ENCODE measurements around the gene RNF126. TPM values are rescaled to one million over a fixed set of nuclear protein-coding genes. Genes with fewer than 3 reads are reported as not detected.
A peak's percentile ranks its signal among the peaks of the same experiment; 100 is the strongest.
"Not testable (repeated sequence)": the region's sequence is repeated elsewhere in the genome, so short reads cannot be mapped to it uniquely, and the experiment has no call there.

Gene RNF126
- total RNA-seq, 4 donors from 2014 or later = 72.3 to 148 (median 129) TPM

DNA sequence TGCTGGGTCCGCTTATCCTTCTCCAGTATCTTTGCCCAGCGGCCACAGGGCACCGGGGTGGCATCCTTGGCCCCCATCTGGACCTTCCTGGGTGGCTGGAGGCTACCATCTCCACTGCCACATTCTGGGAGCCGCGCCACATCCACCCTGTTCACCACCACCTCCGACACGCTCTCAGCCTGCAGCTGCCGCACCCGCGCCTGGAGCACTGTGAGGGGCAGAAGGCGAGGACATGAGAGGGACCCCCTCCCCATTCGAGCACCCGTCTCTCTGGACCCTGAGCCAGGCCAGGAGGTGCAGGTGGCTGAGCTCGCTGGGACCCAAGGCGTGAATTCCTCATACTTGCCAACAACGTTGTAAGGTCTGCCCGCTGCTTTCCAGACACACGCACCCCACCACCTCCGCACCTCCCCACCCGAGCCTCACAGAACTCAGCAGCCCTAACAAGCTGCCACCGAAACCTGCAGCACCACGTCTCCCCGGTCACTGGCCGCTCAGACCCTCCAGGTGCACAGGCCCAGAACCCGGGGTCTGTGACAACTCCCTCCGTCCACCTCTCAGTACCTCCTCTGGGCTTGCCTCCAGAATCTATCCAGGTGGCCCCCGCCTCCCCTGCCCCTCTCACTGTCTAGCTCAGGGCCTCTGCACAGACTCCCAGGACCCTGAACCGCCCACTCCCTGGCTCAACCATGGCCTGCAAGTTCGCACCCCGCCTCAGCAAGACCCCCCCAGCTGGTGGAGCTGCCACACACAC lies 32.9 kb downstream of the RNF126 start:
- no peak for ATAC-seq
- peaks cover 10 to 25% of the 10 kb centered on the region in 2 donors for H3K4me1 ChIP-seq
- in situ Hi-C loops (cut with MboI; ENCODE audit: low sequenced_read_pairs in 4 of 4) (no loop called here), intact Hi-C loops (cut with DNase I; ENCODE audit: low total_unique reads) (loop anchor here (5.0 kb wide), 2 partner anchors 123 to 167 kb away; partner anchors contain the start of genes PTBP1 and TPGS1)
- DNase-seq = no peak
- no peak overlapping the region for H3K4me3 ChIP-seq
- no peaks in the 10 kb centered on the region for H3K27me3 ChIP-seq
- peaks cover 0 to 36% of the 10 kb centered on the region in 2 donors for H3K36me3 ChIP-seq
- no peak overlapping the region for H3K27ac ChIP-seq
- TF ChIP-seq, protein P1, sequence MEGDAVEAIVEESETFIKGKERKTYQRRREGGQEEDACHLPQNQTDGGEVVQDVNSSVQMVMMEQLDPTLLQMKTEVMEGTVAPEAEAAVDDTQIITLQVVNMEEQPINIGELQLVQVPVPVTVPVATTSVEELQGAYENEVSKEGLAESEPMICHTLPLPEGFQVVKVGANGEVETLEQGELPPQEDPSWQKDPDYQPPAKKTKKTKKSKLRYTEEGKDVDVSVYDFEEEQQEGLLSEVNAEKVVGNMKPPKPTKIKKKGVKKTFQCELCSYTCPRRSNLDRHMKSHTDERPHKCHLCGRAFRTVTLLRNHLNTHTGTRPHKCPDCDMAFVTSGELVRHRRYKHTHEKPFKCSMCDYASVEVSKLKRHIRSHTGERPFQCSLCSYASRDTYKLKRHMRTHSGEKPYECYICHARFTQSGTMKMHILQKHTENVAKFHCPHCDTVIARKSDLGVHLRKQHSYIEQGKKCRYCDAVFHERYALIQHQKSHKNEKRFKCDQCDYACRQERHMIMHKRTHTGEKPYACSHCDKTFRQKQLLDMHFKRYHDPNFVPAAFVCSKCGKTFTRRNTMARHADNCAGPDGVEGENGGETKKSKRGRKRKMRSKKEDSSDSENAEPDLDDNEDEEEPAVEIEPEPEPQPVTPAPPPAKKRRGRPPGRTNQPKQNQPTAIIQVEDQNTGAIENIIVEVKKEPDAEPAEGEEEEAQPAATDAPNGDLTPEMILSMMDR (IDR thresholded peaks at IDR 0.05 in 4 of 5, conservative IDR thresholded peaks at IDR 0.05 in 1 of 5) = no peak
- TF ChIP-seq POLR2A (IDR thresholded peaks at IDR 0.05) = no peak
- H3K9me3 ChIP-seq = no peaks in the 10 kb centered on the region

DNA sequence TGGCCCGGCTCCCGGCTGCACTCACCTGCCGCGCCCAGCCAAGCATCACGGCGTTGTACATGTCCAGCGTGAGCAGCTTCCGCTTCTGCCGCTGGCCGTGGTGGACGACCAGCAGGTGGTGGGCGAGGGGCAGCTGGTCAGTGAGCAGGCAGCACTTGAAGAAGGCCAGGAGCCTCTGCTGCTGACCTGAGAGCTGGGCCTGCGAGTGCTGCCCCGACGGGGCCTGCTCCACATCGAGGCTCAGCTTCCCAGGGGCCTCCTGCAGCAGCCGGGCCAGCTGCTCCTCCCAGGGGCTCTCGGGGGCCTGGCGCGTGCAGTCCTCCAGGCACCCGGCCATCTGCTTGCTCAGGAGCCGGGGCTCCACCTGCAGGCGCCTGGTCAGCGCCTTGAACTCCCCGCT lies 33.5 kb downstream of the RNF126 start:
- H3K4me3 ChIP-seq; DNase-seq; H3K9me3 ChIP-seq; H3K27me3 ChIP-seq; H3K27ac ChIP-seq; ATAC-seq; intact Hi-C loops (cut with DNase I; ENCODE audit: low total_unique reads); in situ Hi-C loops (cut with MboI; ENCODE audit: low sequenced_read_pairs in 4 of 4): not testable (repeated sequence)
- H3K4me1 ChIP-seq = peaks cover 10 to 24% of the 10 kb centered on the region in 2 donors
- H3K36me3 ChIP-seq = peaks cover 0 to 40% of the 10 kb centered on the region in 2 donors

- H3K27me3 ChIP-seq = no peaks in the 10 kb centered on the region
- H3K9me3 ChIP-seq = no peaks in the 10 kb centered on the region
- H3K4me3 ChIP-seq = no peak overlapping the region
- peaks cover 0 to 52% of the 10 kb centered on the region in 2 donors for H3K36me3 ChIP-seq
- intact Hi-C loops (cut with DNase I; ENCODE audit: low total_unique reads) = no loop called here
- in situ Hi-C loops (cut with MboI; ENCODE audit: low sequenced_read_pairs in 4 of 4) = no loop called here
- H3K4me1 ChIP-seq = peaks cover 4 to 16% of the 10 kb centered on the region in 2 donors
- DNase-seq (no peak), ATAC-seq (no peak)
- TF ChIP-seq, protein P1 (IDR thresholded peaks at IDR 0.05 in 4 of 5, conservative IDR thresholded peaks at IDR 0.05 in 1 of 5) = peak in 1 of 5 experiments; percentile 13
- TF ChIP-seq POLR2A (IDR thresholded peaks at IDR 0.05) = no peak
- H3K27ac ChIP-seq = no peak overlapping the region
Measured at GRCh38 chr19:628168-628567, 34.8 kb downstream of the RNF126 start.

DNA sequence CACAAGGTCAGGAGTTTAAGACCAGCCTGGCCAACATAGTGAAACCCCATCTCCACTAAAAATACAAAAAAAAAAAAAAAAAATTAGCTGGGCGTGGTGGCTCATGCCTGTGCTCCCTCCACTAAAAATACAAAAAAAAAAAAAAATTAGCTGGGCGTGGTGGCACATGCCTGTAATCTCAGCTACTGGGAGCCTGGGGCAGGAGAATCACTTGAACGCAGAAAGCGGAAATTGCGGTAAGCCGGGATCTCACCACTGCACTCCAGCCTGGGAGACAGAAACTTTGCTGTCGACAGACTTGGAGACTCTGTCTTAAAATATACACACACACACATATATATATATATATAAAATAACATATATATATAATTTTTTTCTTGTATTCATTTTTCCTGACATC lies 36.4 kb downstream of the RNF126 start:
- H3K27ac ChIP-seq; intact Hi-C loops (cut with DNase I; ENCODE audit: low total_unique reads); ATAC-seq; H3K4me1 ChIP-seq; H3K9me3 ChIP-seq; DNase-seq; in situ Hi-C loops (cut with MboI; ENCODE audit: low sequenced_read_pairs in 4 of 4); H3K27me3 ChIP-seq; H3K4me3 ChIP-seq: not testable (repeated sequence)
- H3K36me3 ChIP-seq = peaks cover 0 to 65% of the 10 kb centered on the region in 2 donors

DNA sequence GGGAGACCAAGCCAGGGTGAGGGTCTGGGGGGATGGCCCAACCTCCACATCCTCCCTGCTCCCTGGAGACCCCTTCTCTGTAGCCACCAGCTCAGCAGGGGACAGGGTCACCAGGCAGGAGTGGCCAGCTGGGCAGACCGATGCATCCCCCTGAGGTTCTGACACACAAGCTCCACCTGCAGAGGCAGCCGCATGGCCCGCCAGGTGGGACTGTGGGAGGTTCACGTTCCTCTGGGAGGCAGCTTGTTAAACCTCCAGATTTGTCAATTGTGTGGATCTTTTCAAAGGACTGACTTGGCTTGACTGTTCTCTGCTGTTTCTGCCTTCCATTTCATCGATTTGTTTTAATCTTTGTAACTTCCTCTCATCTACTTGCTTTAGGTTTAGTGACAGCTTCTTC lies 37.8 kb downstream of the RNF126 start:
- TF ChIP-seq, protein P1 (IDR thresholded peaks at IDR 0.05 in 4 of 5, conservative IDR thresholded peaks at IDR 0.05 in 1 of 5) = no peak
- TF ChIP-seq POLR2A (IDR thresholded peaks at IDR 0.05) = no peak
- H3K27ac ChIP-seq = no peak overlapping the region
- ATAC-seq (no peak), DNase-seq (no peak)
- H3K4me3 ChIP-seq = no peak overlapping the region
- peaks cover 0 to 2% of the 10 kb centered on the region in 2 donors for H3K4me1 ChIP-seq
- intact Hi-C loops (cut with DNase I; ENCODE audit: low total_unique reads) (no loop called here), in situ Hi-C loops (cut with MboI; ENCODE audit: low sequenced_read_pairs in 4 of 4) (no loop called here)
- peaks cover 0 to 63% of the 10 kb centered on the region in 2 donors for H3K36me3 ChIP-seq
- no peaks in the 10 kb centered on the region for H3K27me3 ChIP-seq
- H3K9me3 ChIP-seq = no peaks in the 10 kb centered on the region
